ENCODE measurements around the gene ALAD.

GRCh38 chr9:113350107-113350661 is 50.9 kb downstream of the ALAD start:
- TF ChIP-seq, protein P1, sequence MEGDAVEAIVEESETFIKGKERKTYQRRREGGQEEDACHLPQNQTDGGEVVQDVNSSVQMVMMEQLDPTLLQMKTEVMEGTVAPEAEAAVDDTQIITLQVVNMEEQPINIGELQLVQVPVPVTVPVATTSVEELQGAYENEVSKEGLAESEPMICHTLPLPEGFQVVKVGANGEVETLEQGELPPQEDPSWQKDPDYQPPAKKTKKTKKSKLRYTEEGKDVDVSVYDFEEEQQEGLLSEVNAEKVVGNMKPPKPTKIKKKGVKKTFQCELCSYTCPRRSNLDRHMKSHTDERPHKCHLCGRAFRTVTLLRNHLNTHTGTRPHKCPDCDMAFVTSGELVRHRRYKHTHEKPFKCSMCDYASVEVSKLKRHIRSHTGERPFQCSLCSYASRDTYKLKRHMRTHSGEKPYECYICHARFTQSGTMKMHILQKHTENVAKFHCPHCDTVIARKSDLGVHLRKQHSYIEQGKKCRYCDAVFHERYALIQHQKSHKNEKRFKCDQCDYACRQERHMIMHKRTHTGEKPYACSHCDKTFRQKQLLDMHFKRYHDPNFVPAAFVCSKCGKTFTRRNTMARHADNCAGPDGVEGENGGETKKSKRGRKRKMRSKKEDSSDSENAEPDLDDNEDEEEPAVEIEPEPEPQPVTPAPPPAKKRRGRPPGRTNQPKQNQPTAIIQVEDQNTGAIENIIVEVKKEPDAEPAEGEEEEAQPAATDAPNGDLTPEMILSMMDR (IDR thresholded peaks at IDR 0.05 in 4 of 5, conservative IDR thresholded peaks at IDR 0.05 in 1 of 5), result no peak
- no peak for TF ChIP-seq POLR2A (IDR thresholded peaks at IDR 0.05)

Data from gastrocnemius medialis (tissue), 4 donors.